ENCODE results near the gene HSD17B2. TPM values are rescaled to one million over a fixed set of nuclear protein-coding genes. Genes with fewer than 3 reads are reported as not detected.

The HSD17B2 gene
- total RNA-seq, 1 experiment from 2014 or later: not detected

GRCh38 chr16:81987121-81987520 is 47.9 kb upstream of the HSD17B2 start:
- Histone ChIP-seq H4K20me1 (ENCODE audit: insufficient read depth) (no peaks in the 10 kb centered on the region), H3K36me3 (ENCODE audit: control insufficient read depth in 1 of 2, insufficient read depth in 2 of 2, low read length in 2 of 2) (no peaks in the 10 kb centered on the region), H3K27me3 (ENCODE audit: insufficient read depth, low read length) (no peaks in the 10 kb centered on the region), H3K9ac (ENCODE audit: low read length) (no peak overlapping the region), H3K9me2 (ENCODE audit: insufficient read depth) (no peaks in the 10 kb centered on the region), H2AFZ (ENCODE audit: low read depth, low read length, poor library complexity, severe bottlenecking) (no peak overlapping the region), H3K27ac (ENCODE audit: low read depth, low read length) (no peak overlapping the region), H3K79me2 (ENCODE audit: insufficient read depth, low read length) (no peaks in the 10 kb centered on the region), H3K4me1 (ENCODE audit: control insufficient read depth in 1 of 2, insufficient read depth in 2 of 2, low read length in 2 of 2) (peaks cover 8 to 15% of the 10 kb centered on the region in 2 experiments; a peak in 3 of 4 replicates), H3K4me2 (ENCODE audit: low read length) (peak overlapping the region; percentile 56; the same call in 1 of the 2 replicates), H3K4me3 (replicated peaks in 1 of 2; ENCODE audit: low read depth in 1 of 2, low read length in 2 of 2) (no peak overlapping the region), H3K9me3 (ENCODE audit: control insufficient read depth in 1 of 2, insufficient read depth in 1 of 2, low read depth in 1 of 2, low read length in 2 of 2) (no peaks in the 10 kb centered on the region)
- CTCF ChIA-PET: interaction anchor here (1.1 to 2.0 kb wide), 2 partner anchors 10 to 66 kb away, joined by 3 to 18 read pairs; no protein-coding TSS in a partner anchor
- no peak for DNase-seq (ENCODE audit: low read depth, low spot score)
- POLR2A ChIA-PET: interaction anchor here (0.9 kb wide), 1 partner anchor 10 kb away, joined by 3 read pairs; no protein-coding TSS in a partner anchor
- intact Hi-C loops (cut with micrococcal nuclease): no loop called here
- no TSS peak for BruUV-seq (replicated peaks)
- no peak for ATAC-seq
- RAD21 ChIA-PET (ENCODE audit: low non-redundant PET in 1 of 2, low total read pairs in 2 of 2, uncharacterized antibody in 2 of 2, unreplicated experiment in 2 of 2): no interaction called here
- TF ChIP-seq EZH2phosphoT487 (IDR thresholded peaks at IDR 0.05; ENCODE audit: borderline replicate concordance) (no peak), EZH2 (IDR thresholded peaks at IDR 0.05) (no peak), JUND (IDR thresholded peaks at IDR 0.05) (no peak), POLR2A (IDR thresholded peaks at IDR 0.05; ENCODE audit: borderline replicate concordance, extremely low read depth, insufficient read depth, insufficient read length) (no peak), ELF1 (IDR thresholded peaks at IDR 0.05; ENCODE audit: borderline replicate concordance, low read depth) (no peak), REST (IDR thresholded peaks at IDR 0.05; ENCODE audit: low read depth) (no peak)
